HFFc6 (cell line): ENCODE data around the gene SELENOT. TPM values are rescaled to one million over a fixed set of nuclear protein-coding genes. Genes with fewer than 3 reads are reported as not detected.

ENCODE experiments used
- DNase-seq: peaks from one replicate; pipeline ENCODE4 v3.0.0-alpha.2; 2018
- H3K27ac Mint-ChIP-seq: 2 replicates; pipeline ENCODE4 v1.8.0; 2020; ENCODE audit warnings: mild to moderate bottlenecking, mixed read lengths
- H3K27me3 Mint-ChIP-seq: 2 replicates; pipeline ENCODE4 v1.8.0; 2021; ENCODE audit warnings: mild to moderate bottlenecking, moderate library complexity, mixed read lengths; ENCODE audit not compliant: insufficient read depth
- H3K36me3 Mint-ChIP-seq: 2 replicates; pipeline ENCODE4 v1.8.0; 2021; ENCODE audit warnings: low read depth, mixed read lengths
- H3K4me1 Mint-ChIP-seq: 2 replicates; pipeline ENCODE4 v1.8.0; 2020; ENCODE audit warnings: low read depth, mixed read lengths
- H3K4me3 Mint-ChIP-seq: 2 replicates; pipeline ENCODE4 v1.8.0; 2020; ENCODE audit warnings: mild to moderate bottlenecking, moderate library complexity, mixed read lengths
- H3K9me3 Mint-ChIP-seq: 2 replicates; pipeline ENCODE4 v1.8.0; 2020; ENCODE audit warnings: mild to moderate bottlenecking, mixed read lengths
- total RNA-seq, 6 experiments: library from RNA; stranded (reverse); fragmentation: NEBNext Ultra II Directional; extraction: Animal tissue kit (Norgen Biotek cat#: 25700); gene quantifications; 2 replicates in 1 of 6; 3 replicates in 5 of 6; pipeline ENCODE4 v1.2.3, GENCODE V29; 2021
- TF ChIP-seq, protein P1 (sequence below): fragments of 200-600 bp; sonication (generic); IDR thresholded peaks from 2 replicates; pipeline ENCODE4 v1.5.0; 2021; ENCODE audit warnings: antibody characterized with exemption, mild to moderate bottlenecking

Gene SELENOT
- total RNA-seq, 6 experiments from 2014 or later, result 144 to 189 (median 180) TPM

DNA sequence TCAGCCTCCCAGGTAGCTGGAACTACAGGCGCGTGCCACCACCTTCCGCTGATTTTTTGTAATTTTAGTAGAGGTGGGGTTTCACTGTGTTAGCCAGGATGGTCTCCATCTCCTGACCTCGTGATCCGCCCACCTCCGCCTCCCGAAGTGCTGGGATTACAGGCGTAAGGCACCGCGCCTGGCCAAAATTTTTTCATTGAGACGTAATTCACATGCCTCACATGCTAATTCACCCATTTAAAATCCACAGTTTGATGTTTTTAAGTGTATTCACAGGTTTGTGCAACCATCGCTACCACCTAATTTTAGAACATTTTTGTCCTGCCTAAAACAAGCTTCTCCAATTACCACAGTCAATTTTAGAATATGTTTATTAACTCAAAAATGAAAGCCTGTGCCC lies 37.1 kb downstream of the SELENOT start:
- no peak overlapping the region for H3K27ac Mint-ChIP-seq
- TF ChIP-seq, protein P1, sequence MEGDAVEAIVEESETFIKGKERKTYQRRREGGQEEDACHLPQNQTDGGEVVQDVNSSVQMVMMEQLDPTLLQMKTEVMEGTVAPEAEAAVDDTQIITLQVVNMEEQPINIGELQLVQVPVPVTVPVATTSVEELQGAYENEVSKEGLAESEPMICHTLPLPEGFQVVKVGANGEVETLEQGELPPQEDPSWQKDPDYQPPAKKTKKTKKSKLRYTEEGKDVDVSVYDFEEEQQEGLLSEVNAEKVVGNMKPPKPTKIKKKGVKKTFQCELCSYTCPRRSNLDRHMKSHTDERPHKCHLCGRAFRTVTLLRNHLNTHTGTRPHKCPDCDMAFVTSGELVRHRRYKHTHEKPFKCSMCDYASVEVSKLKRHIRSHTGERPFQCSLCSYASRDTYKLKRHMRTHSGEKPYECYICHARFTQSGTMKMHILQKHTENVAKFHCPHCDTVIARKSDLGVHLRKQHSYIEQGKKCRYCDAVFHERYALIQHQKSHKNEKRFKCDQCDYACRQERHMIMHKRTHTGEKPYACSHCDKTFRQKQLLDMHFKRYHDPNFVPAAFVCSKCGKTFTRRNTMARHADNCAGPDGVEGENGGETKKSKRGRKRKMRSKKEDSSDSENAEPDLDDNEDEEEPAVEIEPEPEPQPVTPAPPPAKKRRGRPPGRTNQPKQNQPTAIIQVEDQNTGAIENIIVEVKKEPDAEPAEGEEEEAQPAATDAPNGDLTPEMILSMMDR, result no peak
- no peak for DNase-seq
- H3K9me3 Mint-ChIP-seq, result no peaks in the 10 kb centered on the region; the same call in none of the 2 replicates
- H3K4me3 Mint-ChIP-seq, result no peak overlapping the region
- peaks cover 6% of the 10 kb centered on the region; the same call in 1 of the 2 replicates for H3K4me1 Mint-ChIP-seq
- H3K36me3 Mint-ChIP-seq, result no peaks in the 10 kb centered on the region
- peaks cover 3% of the 10 kb centered on the region for H3K27me3 Mint-ChIP-seq

DNA sequence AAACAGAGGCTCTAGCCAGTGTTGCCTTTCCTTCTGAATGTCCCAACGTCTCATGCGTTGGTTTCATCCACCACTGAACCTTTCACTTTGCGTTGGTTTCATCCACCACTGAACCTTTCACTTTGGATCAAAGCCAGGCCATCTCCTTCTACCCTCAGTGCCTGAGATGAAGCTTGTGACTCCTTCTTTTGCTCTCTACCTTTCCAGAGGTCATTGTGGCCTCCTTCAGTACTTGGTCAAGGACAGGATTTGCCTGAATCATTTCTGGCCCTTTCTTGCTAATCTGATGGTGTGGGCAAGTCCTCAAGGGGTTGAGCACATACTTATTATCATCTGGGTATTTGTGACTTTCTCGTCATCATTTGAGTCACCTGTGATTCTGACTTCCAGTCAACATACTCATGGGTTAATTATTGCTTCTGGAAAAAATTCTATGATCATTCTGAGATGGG lies 50.0 kb downstream of the SELENOT start:
- TF ChIP-seq, protein P1, result no peak
- Mint-ChIP-seq H3K4me1 (peaks cover 5% of the 10 kb centered on the region; the same call in 1 of the 2 replicates), H3K9me3 (no peaks in the 10 kb centered on the region), H3K27me3 (peaks cover 7% of the 10 kb centered on the region), H3K27ac (no peak overlapping the region), H3K4me3 (no peak overlapping the region), H3K36me3 (no peaks in the 10 kb centered on the region)
- DNase-seq, result no peak

DNA sequence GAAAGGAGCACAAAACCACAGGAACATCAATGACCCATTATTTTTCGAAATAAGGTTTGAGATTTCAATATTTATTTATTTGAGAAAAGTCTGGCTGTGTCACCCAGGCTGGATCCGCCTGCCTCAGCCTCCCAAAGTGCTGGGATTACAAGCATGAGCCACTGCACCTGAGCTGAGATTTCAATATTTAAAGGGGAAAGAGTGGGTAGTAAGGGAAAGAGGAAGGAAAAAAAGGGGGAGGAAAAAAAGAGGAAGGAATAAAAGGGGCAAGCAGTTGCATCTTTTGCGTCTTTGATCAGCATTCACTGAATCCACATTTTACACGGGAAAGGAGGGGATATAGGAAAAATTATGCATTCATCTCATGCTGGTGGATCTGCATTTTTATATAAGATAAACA lies 53.2 kb downstream of the SELENOT start:
- H3K4me1 Mint-ChIP-seq, result peaks cover 11% of the 10 kb centered on the region; the same call in 1 of the 2 replicates

DNA sequence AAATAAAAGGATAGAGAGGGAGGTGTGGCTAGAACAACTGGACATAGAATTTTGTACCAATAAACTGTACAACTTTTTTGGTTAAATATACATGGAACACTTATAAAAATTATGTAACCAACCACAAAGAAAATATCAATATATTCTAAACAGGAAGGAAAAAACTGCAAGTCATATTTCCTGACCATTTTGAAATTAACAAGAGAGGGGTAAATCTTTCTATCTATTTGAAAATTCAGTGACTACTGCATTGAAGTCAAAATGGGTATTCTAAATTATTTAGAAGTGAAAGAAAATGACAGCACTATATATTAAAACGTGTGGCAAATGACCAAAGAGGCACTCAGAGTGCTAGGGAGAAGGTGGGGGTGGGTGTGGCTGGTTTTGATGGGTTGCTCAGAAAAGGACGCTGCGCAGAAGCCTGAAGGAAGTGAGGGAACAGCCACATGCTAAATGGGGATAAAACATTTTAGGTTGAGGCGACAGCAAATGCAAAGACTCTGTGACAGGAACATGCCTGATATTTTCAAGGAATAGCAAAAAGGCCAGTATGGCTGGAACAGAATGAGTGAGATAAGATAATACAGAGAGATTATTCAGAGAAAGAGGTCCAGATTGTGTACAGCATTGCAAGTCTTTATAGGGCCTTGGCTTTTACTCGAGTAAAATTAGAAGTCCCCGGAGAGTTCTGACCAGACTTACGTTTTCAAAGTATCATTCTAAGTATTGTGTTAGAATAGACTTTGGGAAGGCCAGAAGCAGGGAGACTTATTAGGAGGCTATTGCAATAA lies 59.5 kb downstream of the SELENOT start:
- Mint-ChIP-seq H3K27me3 (peaks cover 37% of the 10 kb centered on the region), H3K4me3 (no peak overlapping the region), H3K36me3 (no peaks in the 10 kb centered on the region), H3K4me1 (peaks cover 6% of the 10 kb centered on the region; the same call in 1 of the 2 replicates), H3K27ac (no peak overlapping the region), H3K9me3 (no peaks in the 10 kb centered on the region)
- no peak for DNase-seq
- TF ChIP-seq, protein P1, result no peak

More for the DNA sequence above, 53.2 kb downstream of the SELENOT start:
- TF ChIP-seq, protein P1, result no peak
- Mint-ChIP-seq H3K36me3 (no peaks in the 10 kb centered on the region), H3K27me3 (peaks cover 20% of the 10 kb centered on the region), H3K4me3 (no peak overlapping the region), H3K27ac (no peak overlapping the region), H3K9me3 (no peaks in the 10 kb centered on the region)
- no peak for DNase-seq

DNA sequence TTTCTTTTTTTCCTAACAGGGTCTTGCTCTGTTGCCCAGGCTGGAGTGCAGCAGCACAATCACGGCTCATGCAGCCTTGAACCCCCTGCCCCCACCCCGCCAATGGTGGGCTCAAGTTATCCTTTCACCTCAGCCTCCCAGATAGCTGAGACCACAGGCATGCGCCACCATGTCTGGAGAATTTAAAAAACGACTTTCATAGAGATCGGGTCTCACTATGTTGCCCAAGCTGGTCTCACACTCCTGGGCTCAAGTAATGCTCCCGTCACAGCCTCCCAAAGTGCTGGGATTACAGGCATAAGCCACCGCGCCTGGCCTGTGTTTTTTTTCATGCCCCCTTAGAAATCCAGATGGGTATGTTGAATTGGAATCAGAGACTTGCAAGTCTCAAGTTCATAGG lies 60.3 kb downstream of the SELENOT start:
- Mint-ChIP-seq H3K27me3 (peaks cover 36% of the 10 kb centered on the region), H3K9me3 (no peaks in the 10 kb centered on the region)

More for the DNA sequence above, 60.3 kb downstream of the SELENOT start:
- Mint-ChIP-seq H3K4me1 (peaks cover 6% of the 10 kb centered on the region; the same call in 1 of the 2 replicates), H3K4me3 (no peak overlapping the region), H3K27ac (no peak overlapping the region), H3K36me3 (no peaks in the 10 kb centered on the region)
- TF ChIP-seq, protein P1, result no peak
- no peak for DNase-seq
